Astrocyte (in vitro differentiated cells and primary cell): ENCODE results near the gene IL34. TPM values are rescaled to one million over a fixed set of nuclear protein-coding genes. Genes with fewer than 3 reads are reported as not detected.

Experiments used
- DNase-seq: peaks from one replicate; pipeline ENCODE4 v3.0.0-alpha.2; 2010; ENCODE audit warnings: low read depth
- FAIRE-seq: peaks from 2 replicates; lab custom pipeline; 2011; peaks lifted over from hg19 to GRCh38; lab: Jason Lieb, UNC
- H2AFZ ChIP-seq: 2 replicates; pipeline ENCODE4 v1.6.0; 2012; ENCODE audit warnings: low read depth, low read length, inconsistent platforms
- H3K27ac ChIP-seq: 2 replicates; pipeline ENCODE4 v1.5.1; 2011; ENCODE audit warnings: low read depth, low read length, inconsistent platforms
- H3K27me3 ChIP-seq: 2 replicates; pipeline ENCODE4 v1.6.0; 2011; ENCODE audit warnings: low read length, inconsistent platforms; ENCODE audit not compliant: insufficient read depth
- H3K36me3 ChIP-seq: 2 replicates; pipeline ENCODE4 v1.5.1; 2011; ENCODE audit warnings: low read length, inconsistent platforms; ENCODE audit not compliant: insufficient read depth
- H3K4me1 ChIP-seq: 2 replicates; pipeline ENCODE4 v1.5.1; 2011; ENCODE audit warnings: low read length, inconsistent platforms; ENCODE audit not compliant: insufficient read depth
- H3K4me2 ChIP-seq: 2 replicates; pipeline ENCODE4 v1.6.0; 2012; ENCODE audit warnings: low read length, inconsistent platforms
- H3K4me3 ChIP-seq: 2 replicates; pipeline ENCODE4 v1.5.1; 2011; ENCODE audit warnings: low read depth, mild to moderate bottlenecking, low read length, inconsistent platforms; ENCODE audit not compliant: insufficient read depth
- H3K79me2 ChIP-seq: 2 replicates; pipeline ENCODE4 v1.6.0; 2012; ENCODE audit warnings: mild to moderate bottlenecking, low read length, inconsistent platforms; ENCODE audit not compliant: insufficient read depth
- H3K9ac ChIP-seq: 2 replicates; pipeline ENCODE4 v1.6.0; 2012; ENCODE audit warnings: mild to moderate bottlenecking, low read length, inconsistent platforms
- H3K9me3 ChIP-seq: 2 replicates; pipeline ENCODE4 v1.5.1; 2012; ENCODE audit warnings: low read depth, mild to moderate bottlenecking, low read length, inconsistent platforms; ENCODE audit not compliant: insufficient read depth
- H4K20me1 ChIP-seq: 2 replicates; pipeline ENCODE4 v1.6.0; 2012; ENCODE audit warnings: low read length, inconsistent platforms; ENCODE audit not compliant: insufficient read depth
- H3K27ac Mint-ChIP-seq: one replicate; pipeline ENCODE4 v1.8.0; 2021; ENCODE audit warnings: mild to moderate bottlenecking, mixed read lengths; ENCODE audit not compliant: unreplicated experiment
- H3K27me3 Mint-ChIP-seq: one replicate; pipeline ENCODE4 v1.8.0; 2021; ENCODE audit warnings: low read depth, mixed read lengths; ENCODE audit not compliant: unreplicated experiment
- H3K36me3 Mint-ChIP-seq: one replicate; pipeline ENCODE4 v1.8.0; 2021; ENCODE audit warnings: low read depth, mixed read lengths; ENCODE audit not compliant: unreplicated experiment
- H3K4me1 Mint-ChIP-seq: one replicate; pipeline ENCODE4 v1.8.0; 2021; ENCODE audit warnings: low read depth, mixed read lengths; ENCODE audit not compliant: unreplicated experiment
- H3K4me3 Mint-ChIP-seq: one replicate; pipeline ENCODE4 v1.8.0; 2021; ENCODE audit warnings: mild to moderate bottlenecking, moderate library complexity, mixed read lengths; ENCODE audit not compliant: unreplicated experiment
- H3K9me3 Mint-ChIP-seq: one replicate; pipeline ENCODE4 v1.8.0; 2021; ENCODE audit warnings: mild to moderate bottlenecking, mixed read lengths; ENCODE audit not compliant: unreplicated experiment
- EZH2 ChIP-seq: IDR thresholded peaks from 2 replicates; pipeline ENCODE4 v1.6.1; 2012; ENCODE audit warnings: mild to moderate bottlenecking, low read length, inconsistent platforms; ENCODE audit not compliant: insufficient read depth
- total RNA-seq: library from RNA; stranded (reverse); gene quantifications from 2 replicates; pipeline ENCODE4 v1.2.1, GENCODE V29; 2021
- TF ChIP-seq, protein P1 (sequence below): IDR thresholded peaks from 2 replicates; pipeline ENCODE4 v1.5.1; 2011; ENCODE audit warnings: low read depth, mild to moderate bottlenecking, inconsistent platforms, low read length, moderate library complexity; ENCODE audit not compliant: insufficient read depth

The IL34 gene
- total RNA-seq, 1 donor from 2014 or later: 0.34 TPM

DNA sequence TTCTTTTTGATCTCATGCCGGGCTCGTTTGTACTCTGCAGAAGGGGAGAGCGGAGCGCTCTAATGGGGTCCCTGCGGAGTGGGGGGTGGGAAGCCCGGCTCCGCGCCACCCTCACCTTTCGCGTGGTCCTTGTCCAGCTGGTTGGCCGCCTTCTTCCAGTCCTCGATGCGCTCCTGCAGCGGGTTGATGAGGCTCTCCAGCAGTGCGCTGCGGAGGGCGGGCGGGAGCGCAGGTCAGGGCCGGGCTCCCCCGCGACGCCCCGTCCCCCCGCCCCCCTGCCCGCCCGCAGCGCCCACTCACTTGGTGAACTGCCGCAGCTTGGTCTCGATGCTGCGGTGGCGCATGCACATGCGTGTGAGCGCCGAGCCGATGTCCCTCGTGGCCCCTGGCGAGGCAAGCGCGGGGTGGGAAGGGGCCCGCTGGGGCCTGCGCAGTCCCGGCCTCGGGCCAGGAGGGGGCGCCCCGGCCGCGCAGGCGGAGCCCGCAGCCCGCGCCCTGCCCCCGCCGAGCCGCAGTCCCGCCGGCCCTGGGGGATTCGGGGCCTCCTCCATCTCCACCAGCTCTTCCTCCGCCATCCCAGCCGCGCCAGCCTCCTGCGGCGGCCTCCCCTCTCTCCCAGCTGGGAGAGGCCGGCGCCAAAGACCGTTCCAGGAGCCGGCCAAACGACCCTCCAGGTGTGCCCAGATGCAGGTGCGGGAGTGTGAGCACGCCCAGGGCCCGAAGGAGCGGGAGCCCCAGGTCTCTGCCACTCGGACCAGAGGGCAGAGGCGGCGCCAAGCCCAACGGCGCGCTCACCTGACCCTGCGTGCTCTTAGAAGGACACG is 33.5 kb downstream of the IL34 start:
- no peaks in the 10 kb centered on the region for H3K27me3 ChIP-seq
- no peaks in the 10 kb centered on the region for H3K9me3 ChIP-seq
- Mint-ChIP-seq H3K4me3 (no peak overlapping the region), H3K27me3 (no peaks in the 10 kb centered on the region), H3K27ac (no peak overlapping the region), H3K36me3 (peaks cover 12% of the 10 kb centered on the region), H3K4me1 (no peaks in the 10 kb centered on the region), H3K9me3 (no peaks in the 10 kb centered on the region)
- H3K79me2 ChIP-seq: peaks cover 53% of the 10 kb centered on the region
- H3K27ac ChIP-seq: no peak overlapping the region
- H3K4me3 ChIP-seq: no peak overlapping the region
- H3K4me1 ChIP-seq: peaks cover 14% of the 10 kb centered on the region
- TF ChIP-seq, protein P1, sequence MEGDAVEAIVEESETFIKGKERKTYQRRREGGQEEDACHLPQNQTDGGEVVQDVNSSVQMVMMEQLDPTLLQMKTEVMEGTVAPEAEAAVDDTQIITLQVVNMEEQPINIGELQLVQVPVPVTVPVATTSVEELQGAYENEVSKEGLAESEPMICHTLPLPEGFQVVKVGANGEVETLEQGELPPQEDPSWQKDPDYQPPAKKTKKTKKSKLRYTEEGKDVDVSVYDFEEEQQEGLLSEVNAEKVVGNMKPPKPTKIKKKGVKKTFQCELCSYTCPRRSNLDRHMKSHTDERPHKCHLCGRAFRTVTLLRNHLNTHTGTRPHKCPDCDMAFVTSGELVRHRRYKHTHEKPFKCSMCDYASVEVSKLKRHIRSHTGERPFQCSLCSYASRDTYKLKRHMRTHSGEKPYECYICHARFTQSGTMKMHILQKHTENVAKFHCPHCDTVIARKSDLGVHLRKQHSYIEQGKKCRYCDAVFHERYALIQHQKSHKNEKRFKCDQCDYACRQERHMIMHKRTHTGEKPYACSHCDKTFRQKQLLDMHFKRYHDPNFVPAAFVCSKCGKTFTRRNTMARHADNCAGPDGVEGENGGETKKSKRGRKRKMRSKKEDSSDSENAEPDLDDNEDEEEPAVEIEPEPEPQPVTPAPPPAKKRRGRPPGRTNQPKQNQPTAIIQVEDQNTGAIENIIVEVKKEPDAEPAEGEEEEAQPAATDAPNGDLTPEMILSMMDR: no peak
- no peak for TF ChIP-seq EZH2
- peaks cover 49% of the 10 kb centered on the region for H4K20me1 ChIP-seq
- DNase-seq (no peak), FAIRE-seq (no peak)
- H3K4me2 ChIP-seq: peak overlapping the region; percentile 36
- H3K9ac ChIP-seq: no peak overlapping the region
- peaks cover 8% of the 10 kb centered on the region for H3K36me3 ChIP-seq
- no peak overlapping the region for H2AFZ ChIP-seq

DNA sequence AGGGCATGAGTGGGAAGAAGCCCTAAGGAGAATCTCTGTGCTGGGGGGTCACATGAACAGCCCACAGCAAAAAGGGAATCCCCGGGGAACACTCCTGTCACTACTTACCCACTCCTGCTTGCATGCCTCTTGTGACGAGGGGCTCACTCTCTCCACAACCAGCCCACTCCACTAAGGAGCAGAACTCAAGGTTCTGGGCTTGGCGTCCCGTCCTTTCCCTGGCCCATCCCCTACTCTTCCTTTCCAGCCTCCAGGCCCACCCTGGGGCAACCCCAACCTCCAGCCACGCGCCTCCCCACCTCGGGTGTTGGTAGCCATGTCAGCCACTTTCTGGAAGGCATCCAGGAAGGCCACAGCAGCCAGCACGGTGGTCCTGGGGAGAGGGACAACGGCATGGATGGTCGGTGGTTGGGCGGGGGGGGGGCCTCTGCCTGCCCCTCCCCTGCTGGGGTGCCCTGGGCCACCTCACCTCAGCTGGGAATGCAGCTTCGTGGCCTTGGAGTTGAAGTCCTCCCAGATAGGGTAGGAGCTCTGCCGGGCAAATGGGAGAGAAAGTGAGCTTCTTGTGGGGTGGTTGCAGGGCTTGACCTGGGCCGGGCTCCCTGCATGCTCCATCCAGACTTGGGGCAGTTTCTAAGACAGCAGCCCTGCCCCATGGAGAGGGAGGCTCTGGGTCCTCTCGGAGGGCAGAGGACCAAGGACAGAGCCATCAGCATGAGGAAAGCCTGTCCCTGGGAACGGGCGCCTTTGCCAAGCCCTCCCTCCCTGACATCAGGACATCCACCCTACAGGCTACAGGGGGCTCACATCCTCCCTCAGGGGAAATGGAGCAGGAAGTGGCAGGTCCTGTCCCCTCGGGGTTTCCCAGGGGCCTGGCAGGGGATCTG is 34.4 kb downstream of the IL34 start:
- no peak overlapping the region for H3K4me3 Mint-ChIP-seq
- no peak overlapping the region for H3K4me3 ChIP-seq
- no peaks in the 10 kb centered on the region for H3K9me3 Mint-ChIP-seq
- FAIRE-seq (no peak), DNase-seq (no peak)
- peaks cover 9% of the 10 kb centered on the region for H3K36me3 Mint-ChIP-seq
- peak overlapping the region; percentile 36 for H3K4me2 ChIP-seq
- no peaks in the 10 kb centered on the region for H3K4me1 Mint-ChIP-seq
- peak overlapping the region; percentile 26 for H3K27ac Mint-ChIP-seq
- TF ChIP-seq, protein P1: no peak
- TF ChIP-seq EZH2: no peak
- H3K27me3 Mint-ChIP-seq: no peaks in the 10 kb centered on the region
- peaks cover 6% of the 10 kb centered on the region for H3K36me3 ChIP-seq
- no peaks in the 10 kb centered on the region for H3K27me3 ChIP-seq
- no peaks in the 10 kb centered on the region for H3K9me3 ChIP-seq
- no peak overlapping the region for H3K27ac ChIP-seq
- H3K4me1 ChIP-seq: peaks cover 14% of the 10 kb centered on the region
- peaks cover 50% of the 10 kb centered on the region for H4K20me1 ChIP-seq
- H3K79me2 ChIP-seq: peaks cover 59% of the 10 kb centered on the region
- H2AFZ ChIP-seq: no peak overlapping the region
- no peak overlapping the region for H3K9ac ChIP-seq
